HG03432 (cell line): Measurements from ENCODE around the gene PYDC1.
"Not testable (repeated sequence)": the region's sequence is repeated elsewhere in the genome, so short reads cannot be mapped to it uniquely, and the experiment has no call there.

Experiments
- ATAC-seq: cut with Tn5 transposase; IDR thresholded peaks from one replicate; pipeline ENCODE4 v1.9.1; 2021; ENCODE audit warnings: mild to moderate bottlenecking, moderate library complexity; ENCODE audit not compliant: unreplicated experiment

The PYDC1 gene

GRCh38 chr16:31181102-31181830 lies 35.7 kb downstream of the PYDC1 start:
- ATAC-seq = no peak

GRCh38 chr16:31179747-31180459 lies 37.0 kb downstream of the PYDC1 start, which contains the start of gene FUS:
Gene FUS, plus strand, starts transcription at chr16:31180139. Its CDS starts 76 bp downstream, at chr16:31180215.
- ATAC-seq = peak; percentile 59

- no peak for ATAC-seq
Observed at GRCh38 chr16:31179219-31179746, 37.7 kb downstream of the PYDC1 start.

- ATAC-seq = no peak
Observed at GRCh38 chr16:31177136-31177535, 39.8 kb downstream of the PYDC1 start.

- ATAC-seq = not testable (repeated sequence)
Observed at GRCh38 chr16:31170048-31170447, 46.9 kb downstream of the PYDC1 start.

- no peak for ATAC-seq
Observed at GRCh38 chr16:31168848-31169247, 48.1 kb downstream of the PYDC1 start.

- ATAC-seq = no peak
Observed at GRCh38 chr16:31167315-31167714, 49.6 kb downstream of the PYDC1 start.
